ENCODE results near the gene TMEM154.

TMEM154 gene

DNA sequence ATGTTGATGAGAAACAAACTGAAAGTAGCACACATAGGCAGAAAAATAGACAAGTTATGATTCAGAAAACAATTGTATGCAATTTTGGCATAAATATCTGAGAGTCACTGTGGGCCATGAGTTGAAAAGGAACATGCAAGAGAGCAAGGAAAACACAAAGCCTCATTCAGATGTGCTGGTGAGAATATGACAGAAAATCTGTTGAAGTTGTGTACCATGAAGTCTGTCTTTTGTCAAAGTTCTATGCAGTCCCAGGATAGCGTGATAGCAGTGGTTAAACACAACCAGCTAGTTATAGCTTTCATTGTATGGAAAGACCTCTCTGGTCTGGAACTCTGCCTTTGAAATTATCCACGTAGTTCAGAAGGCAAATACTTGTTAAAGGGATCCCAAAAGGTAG is 53.0 kb downstream of the TMEM154 start:
- DNase-seq (ENCODE audit: low spot score), result no peak

DNA sequence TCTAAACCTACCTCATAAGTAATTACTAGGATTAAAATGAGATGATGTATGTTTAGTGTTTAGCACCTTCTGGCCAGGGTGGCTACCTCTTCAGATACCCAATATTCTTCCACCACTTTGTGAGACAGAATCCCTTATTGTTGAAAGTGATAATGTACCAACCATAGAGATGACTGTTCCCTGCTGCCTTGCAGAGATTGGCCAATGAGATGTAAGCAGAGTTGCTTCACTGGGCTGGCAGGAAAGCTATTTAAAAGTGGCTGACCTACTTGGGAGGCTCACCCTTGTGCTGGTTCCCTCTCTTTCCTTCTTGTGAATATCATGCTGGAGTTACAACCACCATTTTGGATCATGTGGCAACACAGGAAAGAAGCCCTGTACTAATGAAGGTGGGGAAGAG is 58.9 kb downstream of the TMEM154 start:
- DNase-seq (ENCODE audit: low spot score), result no peak

DNA sequence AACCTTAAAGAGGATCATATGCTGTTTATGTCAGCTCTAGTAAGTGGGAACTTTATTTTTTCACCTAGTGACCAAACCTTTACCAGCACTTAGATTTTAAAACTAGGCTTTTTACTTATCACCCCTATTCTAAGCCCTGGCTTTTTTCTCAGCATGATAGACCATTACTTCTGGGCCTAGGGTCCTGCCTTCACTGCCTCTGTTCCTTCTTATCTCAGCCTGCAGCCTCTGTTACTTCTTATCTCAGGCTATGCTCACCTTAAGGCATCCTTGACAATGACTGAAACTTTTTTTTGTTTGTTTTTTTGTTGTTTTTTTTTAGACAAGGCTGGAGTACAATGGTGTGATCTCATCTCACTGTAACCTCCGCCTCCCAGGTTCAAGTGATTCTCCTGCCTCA is 59.6 kb downstream of the TMEM154 start:
- no peak for DNase-seq (ENCODE audit: low spot score)

DNA sequence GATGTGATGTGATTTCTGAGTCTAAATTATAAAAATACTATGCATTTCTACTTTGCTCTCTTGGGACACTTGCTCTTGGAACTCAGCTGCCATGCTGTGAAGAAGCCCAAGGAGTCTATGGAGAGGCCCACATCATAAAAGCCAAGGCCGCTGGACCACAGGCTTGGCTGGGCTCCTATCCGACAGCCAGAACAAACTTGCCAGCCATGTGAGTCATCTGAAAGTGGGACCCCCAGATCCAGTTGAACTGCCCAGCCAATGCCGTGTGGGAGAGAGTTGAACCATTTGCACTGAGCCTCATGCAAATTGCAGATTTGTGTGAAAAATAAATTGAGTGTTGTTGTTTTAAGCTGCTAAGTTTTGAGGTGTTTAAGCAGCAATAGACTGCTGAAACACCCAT is 60.2 kb downstream of the TMEM154 start:
- no peak for DNase-seq (ENCODE audit: low spot score)

DNA sequence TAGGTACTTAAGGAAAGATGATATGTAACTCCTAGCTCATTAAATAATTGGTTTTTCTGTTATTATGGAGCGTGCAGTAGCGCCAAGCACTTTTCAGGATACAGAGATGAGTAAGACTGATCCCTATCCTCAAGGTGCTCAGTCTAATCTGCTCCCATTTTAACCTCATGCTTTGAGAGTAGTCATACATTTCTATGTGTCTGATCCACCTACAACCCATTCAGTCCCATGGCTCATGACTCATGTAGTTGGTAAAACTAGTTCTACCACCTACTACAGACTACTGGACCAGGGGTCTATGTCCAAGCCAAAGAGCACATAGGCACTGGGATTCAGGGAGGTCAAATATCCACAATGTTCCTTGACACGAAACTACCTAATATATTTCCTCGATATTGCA is 60.8 kb downstream of the TMEM154 start:
- no peak for DNase-seq (ENCODE audit: low spot score)

DNA sequence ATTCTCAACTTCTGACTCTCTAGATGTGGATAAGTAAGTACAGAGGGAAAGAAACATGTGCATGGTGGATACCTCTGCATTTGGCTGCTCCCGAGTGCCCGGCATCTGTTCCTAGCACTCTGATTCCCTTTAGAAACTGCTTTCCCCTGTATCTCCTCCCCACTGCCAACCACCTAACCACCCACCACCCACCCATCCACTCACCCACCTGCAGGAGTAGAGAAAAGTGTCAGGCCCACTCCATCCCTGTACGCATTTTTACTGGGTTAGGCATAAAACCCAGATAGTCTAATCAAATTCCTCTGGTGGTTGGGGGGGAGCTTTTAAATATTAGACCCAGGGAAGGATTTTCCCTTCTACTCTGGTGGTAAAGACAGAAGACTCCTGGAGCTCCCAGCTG is 63.0 kb downstream of the TMEM154 start:
- no peak for DNase-seq (ENCODE audit: low spot score)

DNA sequence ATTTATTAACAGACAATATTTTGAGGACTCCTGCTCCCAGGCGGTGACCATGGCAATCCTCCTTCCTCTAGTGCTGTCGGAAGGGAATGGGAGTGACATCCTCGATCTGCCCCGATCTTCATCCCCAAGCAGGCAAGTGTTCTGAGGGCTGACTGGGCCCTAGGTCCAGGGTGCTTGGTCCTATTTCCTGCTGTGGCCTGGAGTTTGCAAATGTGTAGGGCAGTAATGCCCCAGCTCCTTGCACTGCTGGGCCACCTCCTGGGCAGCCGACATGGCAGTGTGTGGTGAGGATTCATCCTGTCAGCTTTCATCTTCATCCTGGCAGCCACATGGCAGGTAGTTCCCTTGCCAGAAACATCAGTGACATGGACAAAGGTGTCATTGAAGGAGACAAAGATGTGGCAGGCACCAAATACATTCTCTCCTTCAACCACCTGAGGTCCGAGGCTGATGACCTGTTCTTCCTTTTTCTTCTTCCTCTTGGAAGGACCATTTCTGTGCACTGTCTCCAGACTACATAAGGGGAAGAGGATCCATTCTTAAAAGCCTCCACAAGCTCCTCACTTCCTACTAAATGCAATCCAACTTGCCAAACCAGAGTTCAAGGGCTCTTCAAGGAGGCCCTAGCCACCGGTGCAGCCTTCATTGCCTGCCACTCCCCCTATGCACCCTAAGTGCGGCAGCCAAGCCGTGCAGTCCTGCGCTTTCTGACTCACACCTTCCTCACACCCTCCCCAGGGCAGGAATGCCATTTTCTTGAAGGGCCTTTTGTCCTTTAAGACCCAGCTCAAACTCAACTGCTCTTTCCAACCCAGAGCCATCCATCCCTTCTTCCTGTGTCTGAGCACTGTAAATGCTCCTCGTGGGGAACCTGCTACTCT is 65.7 kb downstream of the TMEM154 start:
- no peak for DNase-seq (ENCODE audit: low spot score)

DNA sequence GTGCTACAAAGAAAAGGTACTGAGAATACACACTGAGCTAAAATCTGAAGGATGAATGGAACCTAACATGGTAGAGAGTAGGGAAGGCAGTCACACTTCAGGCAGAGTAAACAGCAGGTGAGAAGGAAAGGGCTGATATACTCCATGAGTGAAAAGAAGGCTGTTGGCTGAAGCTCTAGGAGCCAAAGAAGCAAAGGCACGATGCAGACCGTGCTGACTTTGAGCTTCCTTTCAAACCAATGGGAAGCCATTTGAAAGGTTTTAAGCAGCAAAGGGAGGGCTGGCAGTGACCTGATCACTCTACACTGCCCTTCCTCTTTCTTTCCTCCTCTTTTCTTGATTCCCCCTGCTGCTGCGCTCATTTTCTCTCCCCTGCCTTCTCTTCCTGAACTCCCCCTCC is 66.4 kb downstream of the TMEM154 start:
- DNase-seq (ENCODE audit: low spot score), result no peak

DNA sequence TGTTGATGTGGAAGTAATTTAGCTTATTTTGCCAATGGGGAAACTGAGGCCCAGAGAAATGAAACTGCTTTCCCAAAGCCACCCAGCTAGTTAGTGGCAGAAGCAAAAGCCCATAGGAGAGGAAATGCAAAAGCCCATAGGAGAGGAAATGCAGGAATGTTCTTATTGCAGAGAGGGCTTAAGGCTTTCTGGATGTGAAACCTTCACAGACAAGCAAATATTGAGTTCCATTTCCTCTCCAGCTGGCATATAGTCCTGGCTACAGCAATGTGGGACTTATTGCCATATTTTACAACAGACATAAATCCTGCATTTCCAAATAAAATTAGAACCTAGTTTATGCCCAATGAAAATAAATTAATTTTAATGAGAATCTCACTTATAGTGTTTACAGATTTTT is 69.7 kb downstream of the TMEM154 start:
- no peak for DNase-seq (ENCODE audit: low spot score)

DNA sequence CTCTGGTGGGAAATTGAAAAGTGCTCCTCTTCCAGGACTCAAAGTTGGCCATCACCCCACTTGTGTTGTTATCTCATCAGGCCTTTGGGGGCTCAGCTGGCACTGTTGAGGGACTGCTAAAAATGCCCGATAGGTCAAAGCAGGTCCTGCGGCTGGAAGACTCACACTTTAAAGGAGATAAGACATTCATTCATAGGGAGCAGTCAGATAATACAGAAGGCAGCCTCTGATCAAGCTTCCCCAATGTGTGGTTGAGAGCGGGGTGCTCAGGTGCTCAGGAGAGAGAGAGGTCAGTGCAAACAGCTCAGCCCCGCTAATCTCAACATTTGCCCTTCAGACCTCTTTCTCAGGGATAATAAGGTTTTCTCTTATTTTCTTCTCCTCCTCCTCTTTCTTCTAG is 70.3 kb downstream of the TMEM154 start:
- no peak for DNase-seq (ENCODE audit: low spot score)

DNA sequence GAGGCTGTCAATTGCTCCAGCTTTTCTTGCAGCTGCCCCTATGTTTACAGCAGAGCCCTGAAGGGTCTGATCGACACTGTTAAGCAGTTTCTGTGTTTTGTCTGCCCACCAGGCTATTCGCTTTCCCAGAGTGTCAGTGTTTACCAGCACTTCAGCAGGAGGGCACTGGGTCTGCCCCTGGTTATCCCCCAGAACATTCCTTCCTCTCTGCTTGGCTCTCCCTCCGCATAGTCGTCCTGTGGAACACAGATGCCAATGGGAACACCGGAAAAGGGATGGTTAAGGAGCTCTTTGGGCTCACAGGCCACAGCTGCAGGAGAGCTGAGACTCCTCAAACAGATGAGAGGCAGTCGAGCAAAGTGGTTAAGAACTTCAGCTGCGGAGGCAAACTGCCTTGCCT is 72.6 kb downstream of the TMEM154 start:
- no peak for DNase-seq (ENCODE audit: low spot score)

DNA sequence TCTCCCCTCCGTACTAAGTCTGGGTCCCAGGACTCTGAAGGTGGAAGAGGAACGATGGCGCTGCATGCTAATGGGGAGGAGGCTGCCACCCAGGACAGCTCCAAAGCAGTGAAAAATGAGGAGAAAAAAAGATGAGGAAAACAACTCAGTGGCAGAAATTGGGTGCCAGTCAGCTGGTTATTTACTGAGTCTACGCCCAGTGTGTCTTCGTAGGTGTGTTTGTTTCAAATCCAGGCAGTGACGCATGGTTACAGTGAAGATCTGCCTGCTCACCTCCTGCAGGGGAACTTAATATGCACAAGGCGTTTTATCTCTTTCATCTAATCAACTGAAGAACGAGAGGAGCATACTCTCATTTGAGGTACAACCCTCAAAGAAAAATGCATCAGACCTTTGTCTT is 73.0 kb downstream of the TMEM154 start:
- DNase-seq (ENCODE audit: low spot score), result no peak

DNA sequence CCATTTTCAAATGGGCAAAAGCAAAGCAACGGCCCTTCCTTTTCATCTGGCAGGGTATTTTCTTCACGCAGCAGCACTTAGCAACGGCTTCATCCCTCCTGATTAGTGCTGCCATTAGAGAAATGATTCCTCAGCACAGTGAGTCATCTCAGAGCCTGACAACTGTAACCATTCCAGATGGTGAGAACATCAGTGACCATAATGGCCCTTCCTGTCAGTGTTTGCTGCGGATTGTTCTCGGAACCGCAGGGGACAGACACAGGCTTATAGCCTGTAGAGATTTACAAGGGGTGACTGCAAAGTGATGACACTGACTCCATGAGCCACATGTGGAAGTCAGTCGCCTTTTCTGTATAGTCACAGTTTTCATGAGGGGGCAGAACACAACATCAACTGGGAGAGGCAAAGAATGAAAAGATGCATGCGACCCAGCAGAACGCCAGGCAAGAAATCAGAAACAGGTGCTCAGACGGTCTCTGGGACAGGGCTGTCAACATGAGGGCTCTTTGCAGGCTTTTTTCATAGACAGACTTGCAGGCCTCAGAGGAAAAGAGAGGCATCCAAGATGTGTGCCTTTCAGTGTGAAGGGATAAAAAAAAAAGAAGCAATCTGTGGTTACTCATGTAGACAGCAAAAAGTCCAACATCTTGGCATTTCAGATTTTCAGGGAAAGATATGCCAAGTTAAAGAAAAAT is 74.0 kb downstream of the TMEM154 start:
- DNase-seq (ENCODE audit: low spot score), result no peak

DNA sequence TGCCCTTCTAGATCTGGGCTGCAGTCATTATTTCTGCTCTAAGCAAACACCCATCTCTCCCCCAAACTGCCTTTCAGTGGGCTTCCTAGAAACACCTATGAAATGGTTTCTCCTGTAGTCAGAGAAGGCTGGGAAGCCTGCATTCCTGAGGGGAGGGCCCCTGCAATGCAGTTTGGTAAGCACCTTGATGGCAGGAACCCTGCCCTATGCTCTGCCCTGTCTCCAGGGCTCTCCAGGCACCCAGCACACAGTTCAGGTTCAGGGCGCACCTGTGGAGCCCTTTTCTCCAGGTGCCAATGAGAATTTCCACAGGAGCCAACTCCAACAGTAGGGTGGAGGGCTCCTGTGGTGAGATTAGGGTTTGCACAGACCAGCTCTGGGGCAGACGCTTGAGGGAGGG is 74.8 kb downstream of the TMEM154 start:
- no peak for DNase-seq (ENCODE audit: low spot score)

DNA sequence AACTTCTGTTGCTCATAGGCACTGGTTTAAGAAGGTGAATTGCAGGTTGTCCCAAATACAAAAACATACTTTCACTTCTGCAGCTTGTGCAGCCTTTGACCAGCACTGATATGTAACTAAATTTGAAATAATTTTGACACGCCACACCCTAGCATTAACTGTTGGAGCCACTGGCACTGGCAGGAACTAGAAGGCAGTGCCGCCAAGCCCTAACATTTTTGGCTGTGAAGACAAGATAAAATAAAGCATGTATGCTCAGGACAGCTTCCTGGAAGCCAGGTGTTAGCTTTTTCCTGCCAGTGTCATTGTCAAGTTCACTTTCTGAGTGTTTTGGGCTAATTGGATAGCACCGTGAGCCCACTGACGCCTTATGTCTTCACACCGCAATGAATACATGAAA is 78.6 kb downstream of the TMEM154 start:
- no peak for DNase-seq (ENCODE audit: low spot score)

DNA sequence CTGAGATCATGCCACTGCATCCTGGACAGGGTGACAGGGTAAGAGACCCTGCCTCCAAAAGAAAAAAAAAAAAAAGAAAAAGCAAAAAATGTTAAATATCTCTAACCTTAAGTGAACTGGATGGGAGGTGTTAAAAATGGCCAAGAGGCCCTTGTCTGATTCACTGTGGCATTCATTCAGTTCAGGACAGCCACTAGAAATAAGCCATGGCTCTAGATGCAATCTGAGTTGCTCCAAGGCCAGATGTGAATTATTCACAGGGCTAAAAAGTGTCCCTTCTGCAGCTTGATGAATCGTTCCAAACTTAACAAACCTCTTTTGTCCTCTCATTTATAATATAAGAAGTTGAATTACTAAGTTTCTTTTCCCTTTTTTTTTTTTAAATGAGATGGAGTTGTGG is 80.2 kb downstream of the TMEM154 start:
- no peak for DNase-seq (ENCODE audit: low spot score)

DNA sequence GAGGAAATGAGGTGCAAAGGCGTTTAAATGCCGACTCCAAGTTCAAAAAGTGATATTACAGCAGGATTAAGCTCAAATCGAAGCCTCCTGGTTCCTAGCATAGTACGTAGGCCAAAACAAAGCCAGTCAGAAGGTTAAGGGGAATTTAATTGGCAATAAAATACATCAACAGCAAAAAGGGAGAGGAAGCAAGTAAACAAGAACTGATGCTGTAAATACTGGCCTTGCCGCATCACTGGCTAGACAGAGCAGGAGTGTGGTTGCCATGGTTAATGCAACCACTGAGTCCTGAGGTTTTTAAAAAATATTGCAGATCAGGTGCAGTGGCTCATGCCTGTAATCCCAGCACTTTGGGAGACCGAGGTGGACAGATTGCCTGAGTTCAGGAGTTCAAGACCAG is 80.7 kb downstream of the TMEM154 start:
- DNase-seq (ENCODE audit: low spot score), result no peak

DNA sequence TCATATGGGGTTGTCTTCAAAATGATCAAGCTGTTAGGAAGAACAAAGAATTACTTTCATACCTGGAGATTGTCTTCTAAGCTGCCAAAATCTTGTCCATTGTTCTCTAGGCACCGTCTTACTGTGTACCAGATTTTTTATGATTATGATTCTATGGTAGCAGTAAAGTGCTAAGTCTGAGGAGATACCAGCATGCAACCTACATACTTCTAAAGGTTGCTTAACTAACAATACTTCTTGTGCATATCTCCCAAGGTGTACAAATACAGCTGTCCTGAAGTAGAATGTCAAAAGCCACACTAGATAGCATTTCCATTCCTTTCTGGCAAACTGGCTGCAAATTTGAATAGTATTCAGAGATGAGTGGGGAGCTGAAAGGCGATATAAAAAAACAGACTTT is 81.3 kb downstream of the TMEM154 start:
- no peak for DNase-seq (ENCODE audit: low spot score)

DNA sequence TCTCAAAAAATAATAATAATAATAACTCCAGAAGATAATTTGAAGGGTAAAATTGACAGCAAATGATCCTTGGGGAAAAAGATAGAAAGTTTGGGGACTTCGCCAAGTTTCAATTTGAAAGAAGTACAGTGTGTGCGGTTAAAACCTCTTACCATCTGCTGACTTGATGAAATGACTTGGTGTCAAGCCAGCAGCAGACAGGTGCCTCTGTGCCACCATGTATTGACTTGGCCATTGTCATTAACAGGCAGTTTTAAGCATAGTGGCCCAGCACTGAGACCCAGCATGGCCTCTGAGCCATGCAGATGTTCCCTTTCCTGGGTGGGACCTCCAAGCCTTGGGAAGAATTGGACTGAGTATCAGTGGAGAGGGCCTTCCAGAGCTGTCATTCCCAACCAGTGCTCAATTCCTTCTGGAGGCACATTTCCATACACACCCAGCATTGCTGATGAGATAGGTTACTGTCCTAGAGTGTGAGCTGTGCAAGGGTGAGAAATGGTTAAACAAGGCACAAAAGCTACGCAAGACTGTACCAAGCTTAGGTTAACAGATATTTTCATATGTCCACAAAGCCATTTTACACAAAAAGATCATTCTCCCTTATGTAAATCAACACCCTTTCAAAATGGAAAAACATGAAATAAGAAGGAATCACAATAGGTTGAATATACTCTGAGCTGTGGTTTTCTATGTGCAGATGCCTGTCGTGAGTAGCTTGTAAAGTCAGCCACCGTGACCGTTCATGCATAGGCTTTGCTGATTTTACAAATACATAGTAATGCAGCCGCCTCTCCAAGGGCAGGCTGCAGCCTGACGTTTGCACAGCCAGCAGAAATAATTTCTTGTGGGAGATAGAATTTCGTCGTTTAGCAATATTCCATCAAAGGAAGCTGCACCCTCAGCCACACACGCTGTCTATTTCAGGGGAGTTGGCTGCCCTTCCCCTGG is 84.5 kb downstream of the TMEM154 start:
- DNase-seq (ENCODE audit: low spot score), result no peak

DNA sequence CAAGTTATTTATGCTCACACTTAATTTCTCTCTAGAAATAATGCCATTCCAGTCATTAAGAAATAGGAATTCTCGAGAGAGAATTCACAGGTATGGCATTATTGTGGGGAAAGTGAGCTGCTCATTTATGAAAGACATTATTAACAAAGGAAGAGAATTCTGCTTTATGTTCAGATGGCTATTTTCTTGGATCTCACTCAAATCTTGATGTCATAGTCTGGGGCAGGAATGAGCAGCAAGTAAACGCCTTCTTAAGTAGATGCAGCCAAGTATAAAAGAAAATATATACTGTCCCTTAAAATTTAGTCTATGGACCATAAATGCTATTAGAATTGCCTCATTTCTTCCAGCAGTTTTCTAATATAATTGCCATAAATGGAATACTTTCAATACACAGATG is 85.7 kb downstream of the TMEM154 start:
- DNase-seq (ENCODE audit: low spot score), result no peak

DNA sequence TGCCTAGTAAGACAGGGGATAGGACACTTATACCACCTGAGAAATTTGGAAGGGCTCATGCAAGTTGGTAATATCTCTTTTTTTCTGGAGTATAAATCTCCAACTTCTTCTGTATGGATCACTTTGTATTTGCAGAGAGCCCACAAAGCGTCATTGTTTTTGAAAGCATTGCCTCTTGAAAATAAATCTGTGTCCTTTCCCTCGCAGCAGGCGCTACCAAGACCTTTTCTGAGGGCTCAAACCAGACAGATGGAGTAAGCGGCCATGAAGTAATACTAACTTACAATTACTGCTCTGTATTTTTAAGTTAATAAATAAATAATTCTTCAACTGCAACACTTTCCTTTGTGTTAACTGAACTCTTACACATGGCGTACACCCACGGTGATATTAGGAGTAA is 87.9 kb downstream of the TMEM154 start:
- no peak for DNase-seq (ENCODE audit: low spot score)

DNA sequence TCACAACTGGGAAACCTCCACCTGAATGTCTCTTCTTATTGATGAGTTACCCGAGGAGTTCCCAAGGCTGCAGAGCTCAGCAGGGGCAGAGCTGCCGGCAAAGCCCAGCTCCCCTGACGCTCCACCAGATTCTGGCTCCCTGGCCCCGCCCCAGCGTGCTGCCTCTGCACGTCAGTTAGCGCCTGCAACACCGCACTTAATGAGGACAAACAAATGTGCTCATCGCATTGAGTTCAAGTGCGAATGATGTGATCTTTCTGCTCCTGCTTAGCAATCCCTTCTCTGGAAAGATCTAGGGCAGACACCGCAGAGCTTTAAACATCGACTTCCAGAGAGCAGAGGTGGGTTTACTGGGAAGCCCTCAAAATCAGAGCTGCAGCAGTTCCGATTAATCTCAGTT is 88.4 kb downstream of the TMEM154 start:
- DNase-seq (ENCODE audit: low spot score), result no peak
